Peyer's patch (tissue), 4 donors: ENCODE measurements around the gene ZBTB46.

ENCODE experiments used
- POLR2A ChIP-seq, 2 donors: fragments of 450-650 bp; IDR thresholded peaks; one replicate each; pipeline ENCODE4 v1.5.1; 2017; ENCODE audit warnings: antibody characterized with exemption in 2 of 2, mild to moderate bottlenecking in 2 of 2, moderate library complexity in 2 of 2
- TF ChIP-seq, protein P1 (sequence below), 6 experiments: fragments of 450-650 bp in 4 of 6; fragments of 200-600 bp in 2 of 6; sonication (generic) in 1 of 6; IDR thresholded peaks; one replicate each; pipeline ENCODE4 v1.5.1; 2017 to 2019; ENCODE audit warnings: antibody characterized with exemption in 6 of 6, mild to moderate bottlenecking in 3 of 6, moderate library complexity in 1 of 6

DNA sequence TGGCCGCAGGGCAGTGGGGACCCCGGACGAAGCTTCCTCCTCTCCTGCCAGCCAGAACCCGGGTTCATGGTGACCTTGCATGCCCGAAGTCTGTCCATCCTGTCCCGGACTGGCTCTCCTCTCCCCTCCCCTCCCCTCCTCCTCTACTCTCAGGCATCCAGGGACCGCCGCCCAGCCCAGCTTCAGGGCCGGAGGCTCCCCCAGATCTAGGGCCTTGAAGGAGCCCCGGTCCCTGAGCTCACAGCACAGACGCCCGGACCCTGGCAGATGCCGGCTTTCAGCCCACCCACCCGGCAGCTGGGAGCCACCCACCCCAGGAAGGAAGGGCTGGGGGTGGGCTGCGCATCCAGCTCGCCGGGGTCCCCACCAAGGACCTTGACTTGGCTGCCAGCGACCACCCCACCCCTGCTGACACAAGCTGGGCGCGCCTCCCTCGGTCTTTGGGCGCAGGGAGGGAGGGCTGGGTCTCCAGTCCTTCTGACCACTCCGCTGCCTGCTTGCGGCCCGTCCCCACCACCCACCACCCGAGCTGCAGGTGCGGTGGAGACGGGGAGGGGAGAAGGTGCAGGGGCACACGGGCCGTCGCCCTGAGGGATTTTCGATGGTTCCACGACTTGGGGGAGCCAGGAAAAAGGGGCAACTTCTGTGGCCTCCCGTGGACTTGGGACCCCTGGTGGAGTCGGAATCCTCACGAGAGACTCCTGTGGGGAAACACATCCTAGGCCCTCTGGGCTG is 24.5 kb upstream of the ZBTB46 start:
- TF ChIP-seq, protein P1, sequence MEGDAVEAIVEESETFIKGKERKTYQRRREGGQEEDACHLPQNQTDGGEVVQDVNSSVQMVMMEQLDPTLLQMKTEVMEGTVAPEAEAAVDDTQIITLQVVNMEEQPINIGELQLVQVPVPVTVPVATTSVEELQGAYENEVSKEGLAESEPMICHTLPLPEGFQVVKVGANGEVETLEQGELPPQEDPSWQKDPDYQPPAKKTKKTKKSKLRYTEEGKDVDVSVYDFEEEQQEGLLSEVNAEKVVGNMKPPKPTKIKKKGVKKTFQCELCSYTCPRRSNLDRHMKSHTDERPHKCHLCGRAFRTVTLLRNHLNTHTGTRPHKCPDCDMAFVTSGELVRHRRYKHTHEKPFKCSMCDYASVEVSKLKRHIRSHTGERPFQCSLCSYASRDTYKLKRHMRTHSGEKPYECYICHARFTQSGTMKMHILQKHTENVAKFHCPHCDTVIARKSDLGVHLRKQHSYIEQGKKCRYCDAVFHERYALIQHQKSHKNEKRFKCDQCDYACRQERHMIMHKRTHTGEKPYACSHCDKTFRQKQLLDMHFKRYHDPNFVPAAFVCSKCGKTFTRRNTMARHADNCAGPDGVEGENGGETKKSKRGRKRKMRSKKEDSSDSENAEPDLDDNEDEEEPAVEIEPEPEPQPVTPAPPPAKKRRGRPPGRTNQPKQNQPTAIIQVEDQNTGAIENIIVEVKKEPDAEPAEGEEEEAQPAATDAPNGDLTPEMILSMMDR (IDR thresholded peaks at IDR 0.05), result no peak
- TF ChIP-seq POLR2A (IDR thresholded peaks at IDR 0.05), result no peak
